ENCODE results near the gene PSMB7.

The PSMB7 gene

GRCh38 chr9:124411514-124412227 lies 3.6 kb downstream of the PSMB7 start:
- DNase-seq (ENCODE audit: low spot score) = peak; percentile 78

DNA sequence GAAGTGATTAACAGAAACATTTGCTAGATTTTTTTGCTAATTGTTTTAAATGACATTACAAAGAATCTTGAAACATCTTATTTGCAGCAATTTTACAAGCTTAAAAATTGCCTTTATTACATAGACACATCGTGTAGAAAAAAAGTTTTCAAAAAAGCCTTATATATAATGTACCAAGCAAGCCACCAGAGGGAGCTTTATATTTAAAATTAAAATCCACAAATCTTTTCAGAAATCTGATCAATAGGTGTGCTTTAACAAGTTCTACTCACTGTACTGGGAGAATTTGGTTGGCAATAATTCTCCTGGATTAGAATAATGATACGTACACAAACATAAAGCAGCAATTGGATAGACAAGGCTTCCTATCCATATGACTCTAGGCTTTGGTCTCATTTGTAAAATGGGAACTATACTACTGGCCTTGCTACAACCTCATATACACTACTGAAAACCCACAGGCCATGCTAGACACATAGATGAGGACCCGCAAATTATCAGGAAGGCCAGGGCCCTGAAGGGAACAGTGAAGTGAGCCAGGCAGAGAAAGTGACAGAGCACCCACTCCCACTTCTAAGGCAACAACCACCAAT lies 4.8 kb downstream of the PSMB7 start:
- no peak for DNase-seq (ENCODE audit: low spot score)

DNA sequence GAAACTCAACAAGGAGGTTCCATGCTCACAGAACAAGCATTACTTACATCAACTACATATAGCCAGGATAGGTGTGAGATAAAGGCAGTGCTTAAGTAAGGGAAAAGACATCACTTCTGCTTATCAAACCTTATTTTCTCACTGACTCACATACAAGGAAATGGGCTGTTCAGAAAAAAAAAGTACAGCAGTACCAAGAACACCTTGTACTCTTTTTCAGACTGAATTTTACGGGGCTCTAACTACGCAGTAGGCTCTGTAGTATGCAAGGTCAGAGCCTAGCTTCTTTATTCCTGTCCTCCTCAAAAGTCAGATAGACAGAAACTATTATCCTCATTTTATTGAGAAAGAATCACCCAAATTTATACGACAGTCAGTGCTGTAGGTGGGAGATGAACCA lies 5.8 kb downstream of the PSMB7 start:
- no peak for DNase-seq (ENCODE audit: low spot score)

GRCh38 chr9:124403246-124403645 lies 12.0 kb downstream of the PSMB7 start:
- no peak for DNase-seq (ENCODE audit: low spot score)

GRCh38 chr9:124399968-124400940 lies 15.0 kb downstream of the PSMB7 start:
- DNase-seq (ENCODE audit: low spot score) = no peak

- DNase-seq (ENCODE audit: low spot score) = no peak
Measured at GRCh38 chr9:124399323-124399967, 15.8 kb downstream of the PSMB7 start.

GRCh38 chr9:124398191-124398935 lies 16.9 kb downstream of the PSMB7 start:
- no peak for DNase-seq (ENCODE audit: low spot score)

DNA sequence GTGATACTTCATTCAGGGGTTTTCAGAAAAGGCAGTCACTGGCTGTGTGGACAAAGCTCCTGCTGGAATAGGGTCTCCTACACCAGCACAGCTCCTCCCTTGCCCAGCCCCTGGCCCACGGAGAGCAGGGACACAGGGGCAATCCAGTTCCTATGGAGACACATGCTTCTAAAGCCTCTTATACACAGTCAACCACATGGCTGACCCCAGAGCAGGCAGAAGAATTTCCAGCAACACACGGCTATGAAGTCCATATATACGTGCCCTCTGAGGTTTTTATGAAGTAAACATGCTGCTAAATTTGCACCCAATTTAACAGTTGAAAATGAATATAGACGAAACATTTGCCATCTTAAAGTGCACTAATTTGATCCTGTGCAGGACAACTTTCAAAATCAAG lies 19.4 kb downstream of the PSMB7 start:
- no peak for DNase-seq (ENCODE audit: low spot score)

DNA sequence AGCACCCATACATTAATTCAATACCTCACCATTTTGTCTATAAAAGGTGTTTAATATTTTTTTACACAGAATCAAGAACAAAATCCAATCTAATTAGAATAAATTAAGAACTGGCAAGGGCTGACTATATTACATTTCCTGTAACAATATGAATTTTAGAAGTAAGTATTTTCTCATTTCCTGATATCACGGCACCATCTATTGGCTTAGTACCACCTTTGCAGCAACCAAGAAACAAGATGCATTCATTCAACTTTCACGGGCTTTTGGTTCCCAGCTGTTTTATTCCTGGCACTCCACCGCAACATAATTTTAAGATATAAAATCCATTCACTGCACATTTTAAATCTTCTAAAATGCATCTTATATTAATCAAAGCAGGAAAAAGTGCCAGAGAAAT lies 20.6 kb downstream of the PSMB7 start:
- no peak for DNase-seq (ENCODE audit: low spot score)

GRCh38 chr9:124394167-124394566 lies 21.1 kb downstream of the PSMB7 start:
- no peak for DNase-seq (ENCODE audit: low spot score)

- peak; percentile 80 for DNase-seq (ENCODE audit: low spot score)
Measured at GRCh38 chr9:124392871-124393460, 22.3 kb downstream of the PSMB7 start.

DNA sequence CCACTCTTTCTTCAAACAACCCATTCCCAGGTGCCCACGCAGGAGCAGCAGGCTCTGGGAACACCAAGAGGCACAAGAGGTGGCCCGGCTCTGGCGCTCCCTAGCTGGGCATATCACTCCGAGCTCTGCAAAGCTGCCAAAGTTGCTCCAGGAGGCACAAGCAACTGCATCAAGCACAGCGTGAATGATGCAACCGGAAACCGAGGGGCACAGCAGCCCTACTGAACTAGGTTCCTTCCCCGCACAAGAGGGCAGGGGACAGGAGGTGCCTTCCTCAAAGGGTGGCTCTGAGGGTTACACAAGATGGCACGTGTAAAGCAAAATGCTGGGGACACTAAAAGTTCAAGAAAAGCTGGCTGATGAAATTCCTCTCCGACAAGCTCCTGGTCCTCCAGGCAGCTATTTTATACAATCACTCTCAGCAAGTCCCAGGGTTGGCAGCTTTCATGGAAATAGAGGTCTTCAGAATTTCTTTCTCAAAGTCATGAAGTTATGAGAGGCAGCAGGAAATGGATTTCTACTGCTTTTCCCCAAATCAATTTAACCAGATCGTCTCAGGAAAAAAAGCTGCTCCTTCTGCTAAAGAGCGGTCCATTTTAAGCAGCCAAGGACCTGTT lies 22.9 kb downstream of the PSMB7 start:
- DNase-seq (ENCODE audit: low spot score) = no peak

GRCh38 chr9:124390794-124391658 lies 24.2 kb downstream of the PSMB7 start:
- DNase-seq (ENCODE audit: low spot score) = peak; percentile 62

GRCh38 chr9:124389146-124389939 lies 25.9 kb downstream of the PSMB7 start:
- no peak for DNase-seq (ENCODE audit: low spot score)

DNA sequence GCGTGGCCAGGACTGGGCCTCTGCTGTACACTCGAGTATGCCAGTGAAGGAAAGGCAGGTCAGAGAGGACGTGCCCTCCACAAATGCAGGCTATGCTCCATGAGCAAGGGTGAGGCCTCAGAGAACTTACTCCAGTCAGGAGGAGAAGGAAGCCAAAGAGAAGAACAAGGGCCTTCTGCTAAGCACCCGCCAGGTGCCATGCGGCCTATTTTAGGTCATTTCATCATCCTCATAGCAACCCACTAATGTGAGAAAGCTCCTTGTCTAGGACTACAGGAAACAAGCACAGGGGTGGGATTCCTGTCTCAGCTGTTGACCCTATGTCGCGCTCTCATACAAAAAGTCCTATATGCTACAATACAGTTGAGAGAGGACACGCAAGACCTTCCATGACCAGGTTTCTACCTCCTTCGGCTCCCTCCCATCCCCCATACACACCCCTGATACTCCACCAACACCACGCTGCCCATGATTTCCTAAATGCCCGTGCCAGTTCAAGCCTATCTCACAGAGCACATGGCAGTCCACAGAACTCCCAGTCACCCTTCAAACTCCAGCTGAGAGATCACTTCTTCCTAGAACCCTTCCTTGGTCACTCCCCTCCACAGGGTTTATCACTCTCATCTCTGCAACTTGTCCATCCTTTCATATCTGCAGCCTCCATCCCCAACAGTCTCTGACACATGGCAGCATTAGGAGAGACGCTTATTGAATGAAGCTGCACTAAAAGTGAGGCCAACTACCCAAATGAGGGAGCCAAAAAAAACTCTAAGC lies 26.8 kb downstream of the PSMB7 start:
- no peak for DNase-seq (ENCODE audit: low spot score)

GRCh38 chr9:124386201-124386600 lies 29.0 kb downstream of the PSMB7 start:
- DNase-seq (ENCODE audit: low spot score) = no peak

DNA sequence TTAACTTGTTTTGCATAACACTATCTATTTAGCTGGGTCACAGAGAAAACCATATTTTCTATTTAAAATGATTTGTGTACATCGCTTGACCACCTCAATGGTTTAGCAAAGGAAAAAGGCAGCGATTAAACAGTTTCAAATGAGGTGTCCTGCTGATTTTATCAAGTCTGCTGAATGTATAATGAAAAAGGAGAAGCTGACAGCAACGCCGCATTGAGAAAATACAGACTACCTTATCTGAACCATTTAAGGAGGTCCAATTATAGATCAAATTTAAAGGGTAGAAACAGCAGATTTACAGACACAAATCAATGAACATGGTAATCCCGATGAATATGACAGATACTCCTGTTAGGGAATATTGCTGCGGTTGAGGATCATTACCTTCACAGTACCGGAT lies 29.6 kb downstream of the PSMB7 start:
- no peak for DNase-seq (ENCODE audit: low spot score)

DNA sequence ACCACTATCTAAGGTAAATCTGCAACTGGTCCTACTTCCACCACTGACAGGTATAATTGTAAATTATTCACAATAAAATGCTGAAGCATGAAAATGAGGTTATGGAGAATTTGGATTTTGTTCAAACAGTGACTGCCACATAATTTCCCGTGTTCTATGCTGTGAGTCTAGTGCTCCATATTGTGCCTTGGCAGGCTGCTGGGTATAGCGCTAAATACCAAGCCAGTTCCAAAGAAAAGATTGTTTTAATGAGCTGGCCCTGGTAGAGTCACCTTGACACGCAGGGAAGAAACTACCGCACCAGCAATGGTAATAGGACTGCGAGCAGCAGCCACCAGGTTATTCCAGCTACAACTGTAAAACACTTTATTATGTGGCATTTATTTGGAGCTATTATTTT lies 30.4 kb downstream of the PSMB7 start:
- DNase-seq (ENCODE audit: low spot score) = no peak

All from kidney capillary endothelial cell (primary cell).